Keratinocyte (primary cell): ENCODE results near the gene SHC3. TPM values are rescaled to one million over a fixed set of nuclear protein-coding genes. Genes with fewer than 3 reads are reported as not detected.

ENCODE experiments used
- DNase-seq: peaks from one replicate; pipeline ENCODE4 v3.0.0-alpha.2; 2011; ENCODE audit warnings: low read depth, missing footprints, low spot score
- FAIRE-seq: peaks from 2 replicates; lab custom pipeline; 2011; peaks lifted over from hg19 to GRCh38; lab: Jason Lieb, UNC
- H2AFZ ChIP-seq: 2 replicates; pipeline ENCODE4 v1.6.0; 2012; ENCODE audit warnings: low read length, control low read depth, inconsistent platforms; ENCODE audit not compliant: control insufficient read depth
- H3K27ac ChIP-seq: 2 replicates; pipeline ENCODE4 v1.5.1; 2011; ENCODE audit warnings: low read length; ENCODE audit not compliant: control insufficient read depth, insufficient read depth
- H3K27me3 ChIP-seq: 3 replicates; pipeline ENCODE4 v1.6.0; 2011; ENCODE audit warnings: low read length; ENCODE audit not compliant: control insufficient read depth, insufficient read depth; ENCODE audit errors: extremely low read depth
- H3K36me3 ChIP-seq, 2 experiments: 2 replicates in 1 of 2; 3 replicates in 1 of 2; pipeline ENCODE4 v1.5.1; 2011; ENCODE audit warnings: low read length in 2 of 2, mild to moderate bottlenecking in 1 of 2; ENCODE audit not compliant: control insufficient read depth in 2 of 2, insufficient read depth in 2 of 2; ENCODE audit errors: extremely low read depth in 1 of 2
- H3K4me1 ChIP-seq: 3 replicates; pipeline ENCODE4 v1.5.1; 2011; ENCODE audit warnings: low read length; ENCODE audit not compliant: control insufficient read depth, insufficient read depth; ENCODE audit errors: extremely low read depth
- H3K4me2 ChIP-seq: 3 replicates; pipeline ENCODE4 v1.6.0; 2011; ENCODE audit warnings: low read depth, low read length; ENCODE audit not compliant: control insufficient read depth, insufficient read depth; ENCODE audit errors: extremely low read depth
- H3K4me3 ChIP-seq, 3 experiments: fragments of 200-600 bp in 1 of 3; sonication (generic) in 1 of 3; 2 replicates in 2 of 3; 3 replicates in 1 of 3; pipeline ENCODE4 v1.5.1; 2011 to 2016; ENCODE audit warnings: low read length in 3 of 3, mild to moderate bottlenecking in 3 of 3, control low read depth in 2 of 3, inconsistent platforms in 1 of 3, low read depth in 1 of 3, mixed read lengths in 1 of 3, mixed run types in 1 of 3, moderate library complexity in 1 of 3; ENCODE audit not compliant: control insufficient read depth in 2 of 3, insufficient read depth in 2 of 3; ENCODE audit errors: extremely low read depth in 1 of 3
- H3K79me2 ChIP-seq: 2 replicates; pipeline ENCODE4 v1.6.0; 2012; ENCODE audit warnings: low read length; ENCODE audit not compliant: control insufficient read depth, insufficient read depth
- H3K9ac ChIP-seq: 3 replicates; pipeline ENCODE4 v1.6.0; 2011; ENCODE audit warnings: low read length; ENCODE audit not compliant: control insufficient read depth, insufficient read depth; ENCODE audit errors: extremely low read depth
- H3K9me1 ChIP-seq: 3 replicates; pipeline ENCODE4 v1.6.0; 2011; ENCODE audit warnings: low read length; ENCODE audit not compliant: control insufficient read depth, insufficient read depth; ENCODE audit errors: extremely low read depth
- H3K9me3 ChIP-seq: 2 replicates; pipeline ENCODE4 v1.5.1; 2012; ENCODE audit warnings: low read depth, low read length; ENCODE audit not compliant: control insufficient read depth
- H4K20me1 ChIP-seq: 3 replicates; pipeline ENCODE4 v1.6.0; 2011; ENCODE audit warnings: low read length; ENCODE audit not compliant: control insufficient read depth, insufficient read depth; ENCODE audit errors: extremely low read depth
- EZH2 ChIP-seq: IDR thresholded peaks from one replicate; pipeline ENCODE4 v1.6.1; 2012; ENCODE audit warnings: inconsistent platforms, mild to moderate bottlenecking, low read length, moderate library complexity
- dilution Hi-C: fragments of 300-500 bp; cut with MboI; formaldehyde crosslinking; loops from one replicate; pipeline ENCODE4 v1.7.0; 2020; ENCODE audit warnings: low sequenced_read_pairs; ENCODE audit not compliant: extremely low pct_ligation_motif_present
- polyA plus RNA-seq, 5 experiments: library from polyadenylated mRNA; depleted of rRNA in 3 of 5; stranded (reverse) in 3 of 5; stranded (forward) in 1 of 5; unstranded in 1 of 5; fragments of >200 nt; gene quantifications; 1 replicate in 1 of 5; 2 replicates in 3 of 5; 3 replicates in 1 of 5; pipeline versions ENCODE4 v1.2.1 to v1.2.3, GENCODE V29; 2011 to 2012; ENCODE audit warnings: missing spikeins in 2 of 5, low read depth in 1 of 5, low replicate concordance in 1 of 5
- TF ChIP-seq, protein P1 (sequence below), 3 experiments: IDR thresholded peaks in 1 of 3; conservative IDR thresholded peaks in 1 of 3; optimal IDR thresholded peaks in 1 of 3; 2 replicates in 2 of 3; 3 replicates in 1 of 3; pipeline versions ENCODE3 to v1.5.1; 2011; ENCODE audit warnings: low read length in 3 of 3, mild to moderate bottlenecking in 3 of 3, moderate library complexity in 2 of 3, control low read depth in 1 of 3, inconsistent platforms in 1 of 3; ENCODE audit not compliant: insufficient read depth in 2 of 3; ENCODE audit errors: extremely low read depth in 1 of 3

Gene SHC3
- polyA plus RNA-seq, 1 donor (not counting 4 experiments of a cell fraction or from before 2014, with no cell fraction given): 0.03 TPM

DNA sequence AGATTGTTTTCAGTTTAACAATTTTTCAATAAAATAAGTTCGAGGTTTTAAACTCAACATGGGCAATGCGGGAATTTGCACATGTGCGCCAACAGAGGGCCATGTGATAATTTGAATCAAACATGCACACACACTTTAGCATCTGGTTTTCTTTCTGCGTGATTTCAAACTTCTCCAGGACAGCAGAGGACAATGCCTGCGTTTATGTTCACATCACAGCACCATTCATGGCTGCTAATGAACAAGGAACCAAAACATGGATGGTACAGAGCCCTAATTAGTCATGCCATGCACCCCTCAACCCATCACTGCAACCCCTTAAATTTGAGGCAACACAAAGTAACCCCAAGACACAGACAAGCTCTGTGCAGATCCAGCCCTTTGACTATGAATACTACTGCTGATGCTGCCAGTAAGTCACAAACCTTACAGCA, 2.8 kb downstream of the SHC3 start:
- FAIRE-seq: no peak
- H3K27ac ChIP-seq: no peak overlapping the region
- H4K20me1 ChIP-seq: no peaks in the 10 kb centered on the region
- no peak for TF ChIP-seq EZH2
- TF ChIP-seq, protein P1, sequence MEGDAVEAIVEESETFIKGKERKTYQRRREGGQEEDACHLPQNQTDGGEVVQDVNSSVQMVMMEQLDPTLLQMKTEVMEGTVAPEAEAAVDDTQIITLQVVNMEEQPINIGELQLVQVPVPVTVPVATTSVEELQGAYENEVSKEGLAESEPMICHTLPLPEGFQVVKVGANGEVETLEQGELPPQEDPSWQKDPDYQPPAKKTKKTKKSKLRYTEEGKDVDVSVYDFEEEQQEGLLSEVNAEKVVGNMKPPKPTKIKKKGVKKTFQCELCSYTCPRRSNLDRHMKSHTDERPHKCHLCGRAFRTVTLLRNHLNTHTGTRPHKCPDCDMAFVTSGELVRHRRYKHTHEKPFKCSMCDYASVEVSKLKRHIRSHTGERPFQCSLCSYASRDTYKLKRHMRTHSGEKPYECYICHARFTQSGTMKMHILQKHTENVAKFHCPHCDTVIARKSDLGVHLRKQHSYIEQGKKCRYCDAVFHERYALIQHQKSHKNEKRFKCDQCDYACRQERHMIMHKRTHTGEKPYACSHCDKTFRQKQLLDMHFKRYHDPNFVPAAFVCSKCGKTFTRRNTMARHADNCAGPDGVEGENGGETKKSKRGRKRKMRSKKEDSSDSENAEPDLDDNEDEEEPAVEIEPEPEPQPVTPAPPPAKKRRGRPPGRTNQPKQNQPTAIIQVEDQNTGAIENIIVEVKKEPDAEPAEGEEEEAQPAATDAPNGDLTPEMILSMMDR (optimal IDR thresholded peaks at IDR 0.05 in 1 of 3, IDR thresholded peaks at IDR 0.05 in 1 of 3, conservative IDR thresholded peaks at IDR 0.05 in 1 of 3; ENCODE audit: extremely low read depth in 1 of 3, insufficient read depth in 2 of 3, low read length in 3 of 3): no peak
- H3K4me1 ChIP-seq: peaks cover 16% of the 10 kb centered on the region
- no peaks in the 10 kb centered on the region for H3K79me2 ChIP-seq
- no peaks in the 10 kb centered on the region for H3K36me3 ChIP-seq
- H3K9ac ChIP-seq: no peak overlapping the region
- dilution Hi-C loops: no loop called here
- H3K27me3 ChIP-seq: peaks cover 22% of the 10 kb centered on the region
- no peak overlapping the region for H3K4me3 ChIP-seq
- H3K9me1 ChIP-seq: no peaks in the 10 kb centered on the region
- H2AFZ ChIP-seq: no peak overlapping the region
- DNase-seq: no peak
- H3K4me2 ChIP-seq: no peak overlapping the region
- no peaks in the 10 kb centered on the region for H3K9me3 ChIP-seq

DNA sequence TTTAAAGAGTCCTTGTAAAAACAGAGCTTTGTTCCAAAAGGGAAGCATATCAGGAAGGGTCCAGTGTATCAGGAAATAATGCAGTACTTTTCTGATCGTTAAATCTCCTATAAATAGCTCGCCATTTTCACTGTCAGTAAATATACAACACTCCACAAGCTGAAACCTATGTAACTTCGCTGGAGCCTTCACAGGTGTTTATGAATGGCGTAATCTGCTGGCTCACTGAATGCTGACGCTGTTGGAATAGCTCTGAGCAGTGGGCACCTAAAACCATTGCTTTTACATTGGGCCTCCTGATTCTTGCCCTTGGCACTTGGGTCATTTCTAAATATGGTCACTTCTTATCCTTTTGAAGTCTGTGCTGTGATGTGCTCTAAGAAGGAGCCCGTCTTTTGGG, 4.3 kb downstream of the SHC3 start:
- FAIRE-seq (no peak), DNase-seq (no peak)
- Histone ChIP-seq H3K79me2 (no peaks in the 10 kb centered on the region), H3K9ac (no peak overlapping the region), H4K20me1 (no peaks in the 10 kb centered on the region), H3K27me3 (peaks cover 22% of the 10 kb centered on the region), H3K4me3 (no peak overlapping the region), H3K36me3 (no peaks in the 10 kb centered on the region), H3K4me2 (no peak overlapping the region), H2AFZ (no peak overlapping the region), H3K4me1 (peaks cover 6% of the 10 kb centered on the region), H3K9me1 (no peaks in the 10 kb centered on the region), H3K27ac (no peak overlapping the region), H3K9me3 (no peaks in the 10 kb centered on the region)
- TF ChIP-seq, protein P1 (optimal IDR thresholded peaks at IDR 0.05 in 1 of 3, IDR thresholded peaks at IDR 0.05 in 1 of 3, conservative IDR thresholded peaks at IDR 0.05 in 1 of 3; ENCODE audit: extremely low read depth in 1 of 3, insufficient read depth in 2 of 3, low read length in 3 of 3): no peak
- TF ChIP-seq EZH2: no peak
- dilution Hi-C loops: no loop called here
